Measurements from ENCODE around the gene PDPR. TPM values are rescaled to one million over a fixed set of nuclear protein-coding genes. Genes with fewer than 3 reads are reported as not detected.
"Not testable (repeated sequence)": the region's sequence is repeated elsewhere in the genome, so short reads cannot be mapped to it uniquely, and the experiment has no call there.

PDPR gene
- total RNA-seq = 10 to 100 TPM; 50.0 to 73.9 (median 52.0) TPM
- total RNA-seq (2013) = 19.0 TPM

DNA sequence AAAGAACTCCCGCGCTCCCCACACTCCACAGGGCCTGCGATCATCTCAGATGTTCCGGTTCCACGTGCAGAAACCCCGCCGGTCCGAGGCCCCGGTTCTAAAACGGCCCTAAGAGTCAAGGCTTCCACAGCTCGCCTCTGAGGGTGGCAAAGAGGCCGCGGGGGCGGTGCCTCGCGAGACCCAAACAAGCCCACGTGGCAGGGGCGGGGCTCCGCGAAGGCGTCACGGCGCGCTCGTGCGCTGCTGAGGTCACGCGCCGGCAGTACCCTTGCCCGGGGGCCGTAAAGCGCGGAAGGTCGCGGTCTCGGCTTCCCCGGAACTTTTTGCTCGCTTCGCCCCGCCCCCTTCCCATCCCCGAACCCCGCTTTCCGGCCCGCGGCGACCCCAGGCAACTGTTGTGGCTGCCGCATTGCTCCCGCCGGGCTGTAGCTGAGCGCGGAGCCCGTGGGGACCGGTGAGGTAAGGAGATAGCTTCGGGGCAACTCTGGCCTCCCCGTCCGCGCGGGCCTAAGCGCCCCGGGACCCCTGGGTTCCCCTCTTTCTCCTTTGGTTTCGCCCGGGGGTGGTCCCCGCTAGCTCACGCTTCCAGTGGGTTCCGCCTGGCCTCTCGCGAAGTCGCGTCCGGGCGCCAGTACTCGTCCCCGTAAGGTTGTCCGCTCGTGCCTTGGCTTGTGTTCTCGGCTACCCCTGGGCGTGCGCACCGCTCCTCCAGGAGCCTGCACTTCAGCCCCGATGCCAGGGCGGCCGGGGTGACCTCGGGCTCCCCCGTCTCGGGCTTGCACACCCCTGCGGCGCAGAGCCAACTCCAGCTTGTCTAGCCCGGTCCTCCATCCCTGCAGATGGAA, at the start of gene PDPR:
Gene PDPR, plus strand, starts transcription at position 351 of the 845 bp plus-strand sequence. CDS start 6,161 bp downstream, outside the sequence.
- Histone ChIP-seq H3K4me3 (ENCODE audit: low read length) (peak within 1 kb of the TSS; percentile 71), H3K27ac (ENCODE audit: low read length) (peak within 1 kb of the TSS; percentile 72), H3K4me1 (ENCODE audit: control insufficient read depth, insufficient read depth, low read length) (peaks cover 13% of the 10 kb centered on the region)
- H3K9me3 Mint-ChIP-seq; H3K36me3 ChIP-seq (ENCODE audit: control insufficient read depth, insufficient read depth, low read length); H3K36me3 Mint-ChIP-seq; H3K27me3 Mint-ChIP-seq (ENCODE audit: low read depth in 2 of 2); intact Hi-C loops (cut with micrococcal nuclease); H3K9me3 ChIP-seq (ENCODE audit: control insufficient read depth, insufficient read depth, low read length); H3K27me3 ChIP-seq (ENCODE audit: control insufficient read depth, insufficient read depth, low read length): not testable (repeated sequence)
- ATAC-seq = peak; percentile 91 to 99 (median 95)
- peak within 1 kb of the TSS; percentile 89 for H3K4me3 Mint-ChIP-seq
- peak within 1 kb of the TSS; percentile 80 to 90 for H3K27ac Mint-ChIP-seq
- H3K4me1 Mint-ChIP-seq = peaks cover 15 to 17% of the 10 kb centered on the region in 2 donors
- DNase-seq = peak; percentile 94 to 96
- under 1% methylated on average over 70 of the region's 88 CpGs for WGBS (ENCODE audit: insufficient coverage)

DNA sequence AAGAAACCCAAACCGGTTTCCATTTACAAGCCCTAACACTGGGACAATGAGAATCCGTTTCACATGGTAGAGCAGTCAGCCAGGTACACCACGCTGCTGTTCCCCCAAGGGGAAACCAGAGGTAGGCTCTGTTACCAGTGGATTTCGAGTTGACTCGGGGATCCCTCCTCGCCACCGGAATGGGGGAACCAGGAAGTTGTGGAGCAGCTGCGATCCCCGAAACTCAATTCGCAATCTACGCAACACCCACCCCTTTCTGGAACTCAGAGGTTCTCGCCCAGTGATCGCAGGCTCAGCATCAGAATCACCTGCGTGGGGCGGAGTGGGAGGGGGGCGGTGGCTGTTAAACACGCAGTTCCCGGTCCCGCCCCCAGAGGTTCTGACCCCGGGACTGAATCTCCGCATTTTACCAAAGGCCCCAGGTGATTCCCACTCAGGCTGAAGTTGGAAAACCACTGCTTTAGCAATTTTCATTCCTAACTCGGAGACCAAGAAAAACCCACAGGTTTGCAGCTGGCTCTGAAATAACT, 49.2 kb upstream of the PDPR start:
- peak; percentile 46 to 70 (median 50) for ATAC-seq
- peak overlapping the region; percentile 55 for H3K4me3 ChIP-seq (ENCODE audit: low read length)
- H3K9me3 ChIP-seq (ENCODE audit: control insufficient read depth, insufficient read depth, low read length); H3K27me3 ChIP-seq (ENCODE audit: control insufficient read depth, insufficient read depth, low read length); H3K36me3 ChIP-seq (ENCODE audit: control insufficient read depth, insufficient read depth, low read length); H3K36me3 Mint-ChIP-seq; H3K9me3 Mint-ChIP-seq; intact Hi-C loops (cut with micrococcal nuclease); H3K27me3 Mint-ChIP-seq (ENCODE audit: low read depth in 2 of 2); H3K4me1 Mint-ChIP-seq: not testable (repeated sequence)
- peak; percentile 57 to 82 for DNase-seq
- peaks cover 11% of the 10 kb centered on the region for H3K4me1 ChIP-seq (ENCODE audit: control insufficient read depth, insufficient read depth, low read length)
- WGBS (ENCODE audit: insufficient coverage) = 2% methylated on average over 19 of the region's 22 CpGs
- peak overlapping the region; percentile 75 for H3K4me3 Mint-ChIP-seq
- peak overlapping the region; percentile 35 for H3K27ac ChIP-seq (ENCODE audit: low read length)
- peak overlapping the region; percentile 50 to 79 for H3K27ac Mint-ChIP-seq

- H3K4me1 Mint-ChIP-seq; H3K36me3 Mint-ChIP-seq; H3K27me3 Mint-ChIP-seq (ENCODE audit: low read depth in 2 of 2); H3K27me3 ChIP-seq (ENCODE audit: control insufficient read depth, insufficient read depth, low read length); H3K36me3 ChIP-seq (ENCODE audit: control insufficient read depth, insufficient read depth, low read length); H3K9me3 Mint-ChIP-seq; H3K9me3 ChIP-seq (ENCODE audit: control insufficient read depth, insufficient read depth, low read length); DNase-seq; intact Hi-C loops (cut with micrococcal nuclease): not testable (repeated sequence)
- H3K27ac ChIP-seq (ENCODE audit: low read length) = peak overlapping the region; percentile 61
- Mint-ChIP-seq H3K4me3 (peak overlapping the region; percentile 88), H3K27ac (peak overlapping the region; percentile 78 to 79)
- ATAC-seq = peak; percentile 37 to 49 (median 47)
- H3K4me1 ChIP-seq (ENCODE audit: control insufficient read depth, insufficient read depth, low read length) = peaks cover 11% of the 10 kb centered on the region
- H3K4me3 ChIP-seq (ENCODE audit: low read length) = peak overlapping the region; percentile 55
- 0% methylated on average over 23 of the region's 40 CpGs for WGBS (ENCODE audit: insufficient coverage)
Observed at GRCh38 chr16:70065376-70065745, 48.8 kb upstream of the PDPR start.

DNA sequence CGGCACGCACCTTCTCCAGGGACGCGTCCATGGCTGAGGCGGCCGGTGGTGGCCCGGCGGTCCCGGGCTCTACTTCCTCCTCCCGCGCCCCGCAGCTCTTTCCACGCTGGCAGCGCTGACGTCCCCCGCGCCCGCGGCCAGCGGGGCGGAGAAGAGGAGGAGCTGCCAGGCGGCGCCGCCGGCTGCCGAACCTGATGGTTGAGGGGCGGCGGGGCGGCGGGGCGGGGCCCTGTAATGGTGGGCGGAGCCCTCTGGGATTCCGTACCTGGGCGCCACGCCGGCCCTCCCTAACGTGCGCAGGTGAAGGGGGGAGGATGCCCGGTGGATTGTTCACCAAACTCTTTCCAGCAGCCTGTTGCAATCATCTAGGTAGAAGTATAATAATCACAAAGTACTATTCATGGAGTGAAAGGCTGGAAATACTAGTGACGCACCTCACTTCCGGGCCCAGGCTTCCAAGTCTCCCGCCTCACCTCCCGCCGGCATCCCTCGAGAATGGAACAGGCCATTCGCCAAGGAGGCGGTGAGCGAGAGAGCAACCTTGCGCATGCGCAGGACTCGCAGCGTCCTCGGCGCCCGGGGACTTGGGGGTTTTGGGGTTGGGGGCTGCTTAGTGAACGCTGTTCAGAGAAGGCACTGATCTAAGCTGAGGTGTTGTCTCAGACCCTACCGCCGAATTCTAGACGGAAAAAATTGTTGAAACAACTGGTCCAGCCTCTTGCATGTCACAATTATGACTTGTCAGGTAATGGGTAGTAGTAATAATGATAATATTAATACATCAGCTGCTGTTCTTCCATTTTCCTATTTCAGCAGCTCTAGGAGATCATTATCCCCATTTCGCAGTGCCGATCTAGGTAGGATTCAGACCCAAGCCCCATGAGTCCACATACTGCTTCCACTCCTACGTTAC, 48.1 kb upstream of the PDPR start:
- peak overlapping the region; percentile 55 for H3K4me3 ChIP-seq (ENCODE audit: low read length)
- under 1% methylated on average over 49 of the region's 62 CpGs for WGBS (ENCODE audit: insufficient coverage)
- H3K27me3 ChIP-seq (ENCODE audit: control insufficient read depth, insufficient read depth, low read length); H3K36me3 Mint-ChIP-seq; intact Hi-C loops (cut with micrococcal nuclease); H3K4me1 Mint-ChIP-seq; H3K9me3 Mint-ChIP-seq; H3K9me3 ChIP-seq (ENCODE audit: control insufficient read depth, insufficient read depth, low read length); H3K27me3 Mint-ChIP-seq (ENCODE audit: low read depth in 2 of 2); H3K36me3 ChIP-seq (ENCODE audit: control insufficient read depth, insufficient read depth, low read length): not testable (repeated sequence)
- H3K27ac Mint-ChIP-seq = peak overlapping the region; percentile 78 to 79
- DNase-seq (peak; percentile 84 to 92), ATAC-seq (peak; percentile 91 to 96 (median 93))
- H3K27ac ChIP-seq (ENCODE audit: low read length) = peak overlapping the region; percentile 61
- peak overlapping the region; percentile 88 for H3K4me3 Mint-ChIP-seq
- peaks cover 11% of the 10 kb centered on the region for H3K4me1 ChIP-seq (ENCODE audit: control insufficient read depth, insufficient read depth, low read length)

DNA sequence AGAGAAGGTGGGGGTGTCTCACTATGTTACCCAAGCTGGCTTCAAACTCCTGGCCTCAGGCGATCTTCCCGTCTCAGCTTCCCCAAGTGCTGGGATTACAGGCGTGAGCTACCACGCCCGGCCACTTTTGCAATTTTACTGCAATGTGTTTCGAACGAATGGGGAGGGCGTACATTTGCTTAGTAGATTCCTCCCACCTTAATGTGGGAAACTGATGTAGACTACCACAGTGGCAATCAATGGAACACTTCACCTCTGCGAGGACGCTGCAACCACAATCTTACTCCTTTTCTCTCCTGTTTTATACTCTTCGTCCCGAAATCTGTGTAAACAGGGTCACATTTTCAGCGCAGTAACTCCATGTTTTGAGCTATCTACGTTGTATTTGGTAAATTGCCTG, 47.4 kb upstream of the PDPR start:
- WGBS (ENCODE audit: insufficient coverage) = 40% methylated on average over 6 of the region's 14 CpGs
- H3K27ac ChIP-seq (ENCODE audit: low read length); H3K4me1 Mint-ChIP-seq; H3K27me3 Mint-ChIP-seq (ENCODE audit: low read depth in 2 of 2); H3K9me3 Mint-ChIP-seq; H3K9me3 ChIP-seq (ENCODE audit: control insufficient read depth, insufficient read depth, low read length); H3K4me3 ChIP-seq (ENCODE audit: low read length); DNase-seq; H3K27me3 ChIP-seq (ENCODE audit: control insufficient read depth, insufficient read depth, low read length); intact Hi-C loops (cut with micrococcal nuclease); H3K36me3 Mint-ChIP-seq; H3K36me3 ChIP-seq (ENCODE audit: control insufficient read depth, insufficient read depth, low read length); ATAC-seq: not testable (repeated sequence)
- H3K4me3 Mint-ChIP-seq = peak overlapping the region; percentile 75
- peak overlapping the region; percentile 50 to 79 for H3K27ac Mint-ChIP-seq
- H3K4me1 ChIP-seq (ENCODE audit: control insufficient read depth, insufficient read depth, low read length) = peaks cover 11% of the 10 kb centered on the region

DNA sequence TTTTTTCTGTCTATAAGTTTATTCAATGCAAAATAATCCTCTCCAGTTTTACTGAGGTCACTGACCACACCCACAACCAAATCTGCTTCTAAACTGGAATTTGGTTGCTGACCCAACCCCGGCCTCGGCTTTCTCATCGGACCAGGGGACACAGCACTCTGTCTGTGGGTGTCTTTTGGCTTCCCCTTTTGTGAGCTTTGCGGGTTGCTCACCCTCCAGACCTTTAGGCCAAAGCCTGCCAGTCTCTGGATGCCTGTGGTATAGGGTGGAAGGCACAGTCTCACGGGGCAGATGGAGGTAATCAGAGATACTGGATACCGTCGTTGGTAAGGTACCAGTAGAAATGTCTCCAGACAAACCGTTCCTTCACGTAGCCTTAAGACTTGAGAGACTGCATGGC, 35.1 kb upstream of the PDPR start:
- H3K27me3 Mint-ChIP-seq (ENCODE audit: low read depth in 2 of 2); H3K4me3 Mint-ChIP-seq; H3K36me3 ChIP-seq (ENCODE audit: control insufficient read depth, insufficient read depth, low read length); DNase-seq; intact Hi-C loops (cut with micrococcal nuclease); H3K4me1 ChIP-seq (ENCODE audit: control insufficient read depth, insufficient read depth, low read length); H3K36me3 Mint-ChIP-seq; H3K27ac Mint-ChIP-seq; H3K27ac ChIP-seq (ENCODE audit: low read length); H3K27me3 ChIP-seq (ENCODE audit: control insufficient read depth, insufficient read depth, low read length); H3K9me3 ChIP-seq (ENCODE audit: control insufficient read depth, insufficient read depth, low read length); ATAC-seq; H3K4me3 ChIP-seq (ENCODE audit: low read length); H3K9me3 Mint-ChIP-seq; H3K4me1 Mint-ChIP-seq: not testable (repeated sequence)
- WGBS (ENCODE audit: insufficient coverage) = 71% methylated on average over 6 of the region's 9 CpGs

DNA sequence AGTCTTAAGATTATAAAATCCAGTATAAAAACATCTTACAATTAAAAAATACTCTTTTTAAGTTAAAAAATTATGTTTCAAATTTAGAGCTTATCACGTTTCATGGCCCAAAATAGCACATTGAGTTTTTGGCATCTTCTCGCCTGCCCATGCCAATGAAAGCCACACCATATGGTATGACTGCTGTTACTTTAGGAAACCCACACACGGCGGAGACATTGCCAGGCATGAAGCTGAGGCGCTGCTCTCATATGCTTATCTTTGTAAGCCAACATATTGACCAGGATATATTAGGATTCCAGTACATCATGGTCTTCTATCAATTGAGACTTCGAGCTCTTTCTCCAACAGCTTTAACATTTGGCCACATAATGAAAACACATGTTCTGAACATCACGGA, 32.9 kb upstream of the PDPR start:
- H3K9me3 ChIP-seq (ENCODE audit: control insufficient read depth, insufficient read depth, low read length); H3K27ac ChIP-seq (ENCODE audit: low read length); H3K4me1 Mint-ChIP-seq; H3K36me3 ChIP-seq (ENCODE audit: control insufficient read depth, insufficient read depth, low read length); H3K27me3 Mint-ChIP-seq (ENCODE audit: low read depth in 2 of 2); intact Hi-C loops (cut with micrococcal nuclease); H3K36me3 Mint-ChIP-seq; ATAC-seq; H3K4me1 ChIP-seq (ENCODE audit: control insufficient read depth, insufficient read depth, low read length); H3K27ac Mint-ChIP-seq; H3K9me3 Mint-ChIP-seq; H3K27me3 ChIP-seq (ENCODE audit: control insufficient read depth, insufficient read depth, low read length); H3K4me3 ChIP-seq (ENCODE audit: low read length); H3K4me3 Mint-ChIP-seq; DNase-seq: not testable (repeated sequence)
- WGBS (ENCODE audit: insufficient coverage) = 74% methylated on average over 6 of the region's 7 CpGs
